ENCODE measurements around the gene C5orf24. TPM values are rescaled to one million over a fixed set of nuclear protein-coding genes. Genes with fewer than 3 reads are reported as not detected.

C5orf24 gene
- total and polyA plus RNA-seq, 4 donors = 14.5 to 48.9 (median 23.4) TPM

DNA sequence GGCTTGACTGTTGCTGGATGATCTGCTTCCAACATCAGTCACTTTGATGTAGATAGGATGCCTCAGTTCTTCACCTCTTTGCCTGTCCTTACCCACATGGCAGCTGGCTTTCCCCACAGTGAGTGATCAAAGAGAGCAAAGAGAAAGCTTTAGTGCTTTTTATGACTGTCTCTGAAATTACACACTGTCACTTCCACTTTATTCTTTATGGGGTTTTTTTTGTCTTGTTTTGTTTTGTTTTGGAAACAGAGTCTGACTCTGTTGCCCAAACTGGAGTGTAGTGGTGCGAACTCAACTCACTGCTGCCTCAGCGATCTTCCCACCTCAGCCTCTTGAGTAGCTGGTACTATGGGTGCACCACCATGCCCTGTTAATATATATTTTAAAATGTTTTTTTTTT, 32.4 kb upstream of the C5orf24 start:
- peaks cover 5 to 29% (median 20%) of the 10 kb centered on the region in 4 donors for H3K36me3 ChIP-seq (ENCODE audit: control insufficient read depth in 4 of 4, insufficient read depth in 3 of 4, low read depth in 1 of 4, low read length in 3 of 4)
- no peaks in the 10 kb centered on the region for H3K9me3 ChIP-seq (ENCODE audit: control insufficient read depth in 4 of 4, low read length in 3 of 4)
- peaks cover 0 to 1% (median 0%) of the 10 kb centered on the region in 4 donors for H3K4me1 ChIP-seq (ENCODE audit: control insufficient read depth in 4 of 4, insufficient read depth in 4 of 4, low read length in 3 of 4)
- no peak overlapping the region for H3K9ac ChIP-seq (ENCODE audit: low read depth in 1 of 2, low read length in 2 of 2)
- H3K27ac ChIP-seq (ENCODE audit: low read depth in 1 of 2, low read length in 2 of 2) = no peak overlapping the region
- H3K4me3 ChIP-seq (ENCODE audit: low read depth in 1 of 3, low read length in 3 of 3) = no peak overlapping the region
- no peak for DNase-seq (ENCODE audit: low spot score)
- WGBS = 98% methylated on average over 2 of the region's 2 CpGs
- TF ChIP-seq TAF1 (conservative IDR thresholded peaks at IDR 0.05) = no peak
- TF ChIP-seq FOXA1 (IDR thresholded peaks at IDR 0.05) = no peak
- TF ChIP-seq ZBTB33 (IDR thresholded peaks at IDR 0.05) = no peak
- no peak for TF ChIP-seq EGR1 (IDR thresholded peaks at IDR 0.05; ENCODE audit: low read depth in 2 of 2)
- no peak for TF ChIP-seq ATF3 (IDR thresholded peaks at IDR 0.05)
- H3K27me3 ChIP-seq (ENCODE audit: control insufficient read depth in 4 of 4, insufficient read depth in 4 of 4, low read length in 3 of 4) = no peaks in the 10 kb centered on the region

GRCh38 chr5:134813827-134814226, 31.9 kb upstream of the C5orf24 start:
- DNase-seq (ENCODE audit: low spot score) = no peak
- no peak overlapping the region for H3K4me3 ChIP-seq (ENCODE audit: low read depth in 1 of 3, low read length in 3 of 3)
- no peak for TF ChIP-seq YY1 (IDR thresholded peaks at IDR 0.05)
- TF ChIP-seq FOXA2 (IDR thresholded peaks at IDR 0.05) = no peak
- TF ChIP-seq HNF4A (conservative IDR thresholded peaks at IDR 0.05) = no peak
- no peak for TF ChIP-seq JUND (IDR thresholded peaks at IDR 0.05)
- no peak for TF ChIP-seq ATF3 (IDR thresholded peaks at IDR 0.05)
- TF ChIP-seq SP1 (IDR thresholded peaks at IDR 0.05) = no peak
- no peak for TF ChIP-seq HNF4G (IDR thresholded peaks at IDR 0.05)
- TF ChIP-seq EGR1 (IDR thresholded peaks at IDR 0.05; ENCODE audit: low read depth in 2 of 2) = no peak
- peaks cover 0 to 1% (median 0%) of the 10 kb centered on the region in 4 donors for H3K4me1 ChIP-seq (ENCODE audit: control insufficient read depth in 4 of 4, insufficient read depth in 4 of 4, low read length in 3 of 4)
- no peaks in the 10 kb centered on the region for H3K9me3 ChIP-seq (ENCODE audit: control insufficient read depth in 4 of 4, low read length in 3 of 4)
- no peak overlapping the region for H3K9ac ChIP-seq (ENCODE audit: low read depth in 1 of 2, low read length in 2 of 2)
- no peak overlapping the region for H3K27ac ChIP-seq (ENCODE audit: low read depth in 1 of 2, low read length in 2 of 2)
- peaks cover 5 to 30% (median 21%) of the 10 kb centered on the region in 4 donors for H3K36me3 ChIP-seq (ENCODE audit: control insufficient read depth in 4 of 4, insufficient read depth in 3 of 4, low read depth in 1 of 4, low read length in 3 of 4)
- no peaks in the 10 kb centered on the region for H3K27me3 ChIP-seq (ENCODE audit: control insufficient read depth in 4 of 4, insufficient read depth in 4 of 4, low read length in 3 of 4)

GRCh38 chr5:134817006-134817405, 28.8 kb upstream of the C5orf24 start:
- Histone ChIP-seq H3K9me3 (ENCODE audit: control insufficient read depth in 4 of 4, low read length in 3 of 4) (no peaks in the 10 kb centered on the region), H3K9ac (ENCODE audit: low read depth in 1 of 2, low read length in 2 of 2) (no peak overlapping the region), H3K27ac (ENCODE audit: low read depth in 1 of 2, low read length in 2 of 2) (no peak overlapping the region), H3K4me1 (ENCODE audit: control insufficient read depth in 4 of 4, insufficient read depth in 4 of 4, low read length in 3 of 4) (peaks cover 0 to 2% (median under 1%) of the 10 kb centered on the region in 4 donors), H3K27me3 (ENCODE audit: control insufficient read depth in 4 of 4, insufficient read depth in 4 of 4, low read length in 3 of 4) (no peaks in the 10 kb centered on the region), H3K4me3 (ENCODE audit: low read depth in 1 of 3, low read length in 3 of 3) (no peak overlapping the region), H3K36me3 (ENCODE audit: control insufficient read depth in 4 of 4, insufficient read depth in 3 of 4, low read depth in 1 of 4, low read length in 3 of 4) (peaks cover 8 to 40% (median 23%) of the 10 kb centered on the region in 4 donors)
- WGBS = 46% methylated on average over 4 of the region's 4 CpGs
- no peak for DNase-seq (ENCODE audit: low spot score)
- TF ChIP-seq, protein P1, sequence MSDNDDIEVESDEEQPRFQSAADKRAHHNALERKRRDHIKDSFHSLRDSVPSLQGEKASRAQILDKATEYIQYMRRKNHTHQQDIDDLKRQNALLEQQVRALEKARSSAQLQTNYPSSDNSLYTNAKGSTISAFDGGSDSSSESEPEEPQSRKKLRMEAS (IDR thresholded peaks at IDR 0.05) = no peak
- TF ChIP-seq SP1 (IDR thresholded peaks at IDR 0.05) = no peak

- Histone ChIP-seq H3K9ac (ENCODE audit: low read depth in 1 of 2, low read length in 2 of 2) (no peak overlapping the region), H3K27me3 (ENCODE audit: control insufficient read depth in 4 of 4, insufficient read depth in 4 of 4, low read length in 3 of 4) (no peaks in the 10 kb centered on the region), H3K4me1 (ENCODE audit: control insufficient read depth in 4 of 4, insufficient read depth in 4 of 4, low read length in 3 of 4) (peaks cover 2 to 4% (median 4%) of the 10 kb centered on the region in 4 donors), H3K27ac (ENCODE audit: low read depth in 1 of 2, low read length in 2 of 2) (no peak overlapping the region), H3K4me3 (ENCODE audit: low read depth in 1 of 3, low read length in 3 of 3) (no peak overlapping the region), H3K9me3 (ENCODE audit: control insufficient read depth in 4 of 4, low read length in 3 of 4) (no peaks in the 10 kb centered on the region), H3K36me3 (ENCODE audit: control insufficient read depth in 4 of 4, insufficient read depth in 3 of 4, low read depth in 1 of 4, low read length in 3 of 4) (peaks cover 9 to 30% (median 16%) of the 10 kb centered on the region in 4 donors)
- 82% methylated on average over 4 of the region's 4 CpGs for WGBS
- no peak for DNase-seq (ENCODE audit: low spot score)
- TF ChIP-seq HNF4G (IDR thresholded peaks at IDR 0.05) (no peak), ATF3 (IDR thresholded peaks at IDR 0.05) (no peak), EGR1 (IDR thresholded peaks at IDR 0.05; ENCODE audit: low read depth in 2 of 2) (no peak), NR2F2 (IDR thresholded peaks at IDR 0.05) (no peak), HNF4A (conservative IDR thresholded peaks at IDR 0.05) (no peak), FOXA1 (IDR thresholded peaks at IDR 0.05) (no peak), ZBTB33 (IDR thresholded peaks at IDR 0.05) (no peak), YY1 (IDR thresholded peaks at IDR 0.05) (no peak), RXRA (IDR thresholded peaks at IDR 0.05) (no peak), FOXA2 (IDR thresholded peaks at IDR 0.05) (no peak), SP1 (IDR thresholded peaks at IDR 0.05) (no peak), GABPA (IDR thresholded peaks at IDR 0.05 in 1 of 2, conservative IDR thresholded peaks at IDR 0.05 in 1 of 2) (no peak), JUND (IDR thresholded peaks at IDR 0.05) (no peak)
- TF ChIP-seq, protein P2, sequence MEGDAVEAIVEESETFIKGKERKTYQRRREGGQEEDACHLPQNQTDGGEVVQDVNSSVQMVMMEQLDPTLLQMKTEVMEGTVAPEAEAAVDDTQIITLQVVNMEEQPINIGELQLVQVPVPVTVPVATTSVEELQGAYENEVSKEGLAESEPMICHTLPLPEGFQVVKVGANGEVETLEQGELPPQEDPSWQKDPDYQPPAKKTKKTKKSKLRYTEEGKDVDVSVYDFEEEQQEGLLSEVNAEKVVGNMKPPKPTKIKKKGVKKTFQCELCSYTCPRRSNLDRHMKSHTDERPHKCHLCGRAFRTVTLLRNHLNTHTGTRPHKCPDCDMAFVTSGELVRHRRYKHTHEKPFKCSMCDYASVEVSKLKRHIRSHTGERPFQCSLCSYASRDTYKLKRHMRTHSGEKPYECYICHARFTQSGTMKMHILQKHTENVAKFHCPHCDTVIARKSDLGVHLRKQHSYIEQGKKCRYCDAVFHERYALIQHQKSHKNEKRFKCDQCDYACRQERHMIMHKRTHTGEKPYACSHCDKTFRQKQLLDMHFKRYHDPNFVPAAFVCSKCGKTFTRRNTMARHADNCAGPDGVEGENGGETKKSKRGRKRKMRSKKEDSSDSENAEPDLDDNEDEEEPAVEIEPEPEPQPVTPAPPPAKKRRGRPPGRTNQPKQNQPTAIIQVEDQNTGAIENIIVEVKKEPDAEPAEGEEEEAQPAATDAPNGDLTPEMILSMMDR (IDR thresholded peaks at IDR 0.05; ENCODE audit: low read depth, low read length, missing input control) = no peak
Observed at GRCh38 chr5:134818776-134819175, 27.0 kb upstream of the C5orf24 start.

All from liver (tissue), 9 donors.